ENCODE measurements around the gene EOLA1.
"Not testable (repeated sequence)": the region's sequence is repeated elsewhere in the genome, so short reads cannot be mapped to it uniquely, and the experiment has no call there.

EOLA1 gene

DNA sequence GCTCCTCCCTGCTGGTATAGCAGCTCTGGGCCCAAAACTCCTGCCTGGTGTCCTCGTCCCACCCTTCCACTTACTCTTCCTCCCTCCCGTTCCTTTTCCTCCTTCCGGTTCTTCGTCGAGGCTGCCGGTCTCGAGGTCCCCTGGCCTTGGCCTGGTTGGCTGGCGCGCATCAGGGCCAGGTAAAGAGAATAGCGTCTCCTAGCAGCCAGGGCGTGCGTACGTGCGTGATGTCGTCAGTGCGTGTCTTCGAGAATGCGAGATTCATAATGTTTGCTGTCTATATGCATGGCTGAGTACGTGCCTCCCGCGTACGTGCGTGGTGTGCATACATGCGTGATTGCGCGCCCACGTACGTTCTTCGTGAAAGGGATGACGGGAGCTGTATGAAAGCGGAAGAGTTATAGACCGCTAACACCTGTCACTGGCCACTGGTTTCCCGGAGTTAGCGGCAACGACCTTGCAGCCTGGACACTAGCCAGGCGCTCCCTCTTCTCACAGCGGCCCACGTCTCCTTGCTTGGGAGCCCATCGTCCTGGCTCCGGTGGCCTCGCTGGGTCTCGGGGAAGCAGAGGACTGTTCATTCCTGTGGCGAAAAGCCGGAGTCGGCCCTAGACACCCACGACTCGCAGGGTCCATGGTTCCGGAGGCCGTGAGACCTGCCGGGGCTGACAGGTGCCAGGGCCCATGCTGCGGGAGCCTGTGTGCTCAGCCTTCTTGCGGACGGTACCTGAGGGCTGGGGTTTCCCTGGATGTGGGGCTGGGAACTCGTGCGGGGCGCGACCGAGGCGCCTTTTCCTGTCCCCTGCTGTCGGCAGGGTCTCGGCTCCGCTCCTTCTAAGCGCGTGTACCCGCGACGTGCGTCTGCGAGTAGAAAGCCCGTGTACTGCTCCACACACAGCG is at the start of gene EOLA1:
Gene EOLA1 (plus strand): TSS at position 392 of the 900 bp plus-strand sequence. CDS start 4,619 bp downstream, outside the sequence.
- peak; percentile 78 for DNase-seq (ENCODE audit: low read depth, low spot score)

DNA sequence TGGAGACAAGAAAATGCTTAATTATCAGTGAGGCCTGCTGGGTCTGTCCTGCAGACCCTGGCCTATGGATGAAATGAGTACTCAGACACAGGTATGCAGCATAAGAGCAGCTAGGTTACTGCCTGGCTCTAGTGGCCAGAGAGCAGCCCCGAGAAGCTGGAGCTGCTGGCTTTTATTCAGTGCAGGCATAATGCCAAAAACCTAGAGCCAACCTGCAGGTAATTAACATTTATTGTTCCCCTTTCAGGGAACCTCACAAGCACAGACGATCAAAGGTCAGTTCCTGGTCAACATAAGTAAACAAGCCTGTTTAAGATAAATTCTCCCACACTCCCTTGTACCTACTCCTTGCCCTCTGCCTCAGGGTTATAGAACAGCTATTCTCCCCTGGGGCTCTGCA is 49.0 kb upstream of the EOLA1 start:
- DNase-seq (ENCODE audit: low read depth, low spot score), result no peak

DNA sequence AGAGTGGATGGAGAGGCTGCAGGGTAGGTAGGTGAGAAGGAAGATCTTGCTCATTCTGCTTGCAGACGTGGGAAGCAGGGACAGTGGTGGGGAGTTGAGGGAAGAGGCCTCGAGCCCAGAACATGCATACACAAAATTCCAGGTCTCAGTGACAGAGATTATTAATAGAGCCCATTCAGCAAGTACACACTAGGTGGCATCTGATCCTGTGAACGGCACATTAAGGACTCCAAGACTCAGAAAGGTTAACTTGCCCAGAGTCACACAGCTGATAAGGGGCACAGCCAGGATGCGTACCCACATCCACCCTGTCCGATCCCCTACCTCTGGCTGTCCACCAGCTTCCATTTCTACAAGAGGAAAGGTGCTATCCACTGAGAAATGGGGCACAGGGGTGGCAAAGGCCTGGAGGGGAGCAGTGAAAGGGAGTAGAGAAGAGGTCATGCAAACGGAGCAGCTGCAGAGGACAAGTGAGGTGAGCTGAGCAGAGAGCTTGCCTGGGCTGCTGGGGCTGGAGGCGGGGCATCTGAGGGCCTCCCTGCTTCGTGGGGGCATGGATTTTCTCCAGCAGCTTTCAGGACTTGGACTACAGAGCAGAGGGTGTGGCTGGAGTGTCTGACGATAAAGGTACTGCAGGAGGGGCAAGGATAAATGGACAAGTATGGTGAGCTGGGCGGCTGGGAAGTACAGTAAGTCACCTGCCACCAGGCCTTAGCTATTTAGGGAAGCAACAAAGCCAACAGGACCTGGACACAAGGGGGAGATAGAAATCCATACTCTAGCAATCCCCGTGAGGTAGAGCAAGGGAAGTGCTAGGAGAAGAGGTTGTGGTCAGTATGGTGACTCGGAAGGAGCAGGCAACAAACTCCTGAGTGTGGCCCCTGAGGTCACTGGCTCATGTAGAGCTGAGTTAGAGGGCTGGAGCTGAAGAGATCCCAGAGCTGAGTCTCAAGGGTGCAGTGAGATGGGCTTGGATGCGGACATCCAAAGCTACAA is 46.9 kb upstream of the EOLA1 start:
- DNase-seq (ENCODE audit: low read depth, low spot score), result no peak

DNA sequence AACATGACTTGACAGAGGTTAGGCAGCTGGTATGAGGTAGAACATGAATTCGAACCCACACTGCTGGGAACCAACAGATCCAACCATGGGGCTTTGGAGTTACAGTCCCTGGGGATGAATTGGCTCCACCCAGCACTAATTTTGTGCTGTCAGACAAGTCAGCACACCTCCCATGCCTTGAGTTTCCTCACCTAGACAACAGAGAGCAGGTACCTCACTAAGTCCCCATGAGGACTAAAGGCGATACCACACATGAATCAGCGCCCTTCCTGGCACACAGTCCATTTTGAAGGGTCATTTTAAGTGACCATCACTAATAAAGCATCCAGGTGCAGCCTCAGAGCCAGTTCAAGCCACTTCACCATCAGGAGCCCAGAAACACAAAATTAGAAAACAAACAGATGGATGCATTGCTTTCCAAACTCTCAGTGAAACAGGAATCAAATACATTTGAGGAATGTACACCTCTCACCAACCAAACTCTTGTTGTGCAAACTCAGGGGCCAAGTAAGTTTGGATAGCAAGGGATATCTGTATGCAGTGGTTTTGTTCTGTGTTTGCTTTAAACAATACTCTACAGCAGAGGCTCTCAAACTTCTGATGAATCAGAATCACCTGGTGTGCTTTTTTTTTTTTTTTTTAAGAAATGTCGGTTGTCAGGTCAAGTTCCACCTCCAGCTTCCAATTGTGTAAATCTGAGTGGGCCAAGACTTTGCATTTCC is 45.8 kb upstream of the EOLA1 start:
- no peak for DNase-seq (ENCODE audit: low read depth, low spot score)

DNA sequence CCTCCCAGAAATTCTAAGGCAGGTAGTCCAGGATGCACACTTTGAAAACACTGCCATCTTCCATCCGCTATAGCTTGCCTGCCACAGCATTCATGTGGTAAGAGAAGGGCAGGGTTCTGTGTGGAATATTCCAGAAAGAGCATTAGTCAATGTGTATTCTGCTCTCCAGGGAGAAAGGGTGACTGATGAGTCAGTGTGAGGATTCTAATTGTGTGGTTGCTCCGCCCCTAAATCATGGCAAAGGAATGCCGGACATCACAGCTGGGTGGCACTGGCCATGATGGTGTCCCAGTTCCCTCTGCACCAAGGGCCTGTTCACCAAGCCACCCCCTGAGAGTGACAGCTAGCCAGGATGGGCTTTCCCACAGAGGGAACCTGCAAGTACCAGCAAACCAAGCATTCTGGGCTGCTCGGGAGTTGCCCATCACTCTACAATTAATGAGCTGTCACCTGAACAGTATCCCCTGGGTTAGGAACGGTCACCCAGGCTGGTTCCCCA is 45.2 kb upstream of the EOLA1 start:
- DNase-seq (ENCODE audit: low read depth, low spot score), result peak; percentile 18

DNA sequence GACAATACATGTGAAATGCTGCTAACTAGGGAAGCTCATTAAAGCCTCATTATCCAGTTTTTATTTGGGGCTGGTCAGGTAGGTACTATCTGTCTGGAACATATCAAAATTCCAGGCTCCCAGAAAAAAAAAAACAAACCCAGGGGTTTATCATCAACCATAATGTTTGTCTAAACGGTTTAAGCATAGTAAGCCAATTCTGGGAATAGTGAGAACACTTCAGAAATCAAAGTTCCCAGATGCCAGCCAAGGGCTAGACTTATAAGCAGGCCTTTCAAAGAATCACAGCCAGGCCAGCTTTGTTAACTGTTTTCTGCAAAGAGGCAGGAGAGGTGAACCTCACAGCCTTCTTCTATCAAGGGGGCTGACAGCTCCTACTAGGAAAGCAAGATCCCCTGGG is 43.8 kb upstream of the EOLA1 start:
- no peak for DNase-seq (ENCODE audit: low read depth, low spot score)

DNA sequence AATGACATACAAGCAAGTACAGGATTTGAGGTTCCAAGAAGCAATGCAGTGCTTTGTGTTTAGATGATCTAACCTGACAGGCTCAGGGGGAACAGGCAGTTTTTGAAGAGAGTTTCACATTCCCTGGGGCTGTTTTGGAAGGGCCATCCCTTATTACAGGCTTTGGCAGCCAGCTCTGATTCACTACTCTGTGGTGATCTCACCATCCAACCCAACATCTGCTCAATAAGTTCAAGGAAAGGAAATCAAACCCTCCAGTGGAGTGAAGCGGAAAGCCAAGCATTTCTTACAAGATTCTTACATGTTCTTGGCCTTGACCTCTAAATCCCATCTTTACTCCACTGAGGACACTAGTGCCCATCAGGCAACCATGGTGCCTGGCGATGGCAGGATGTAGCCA is 43.2 kb upstream of the EOLA1 start:
- no peak for DNase-seq (ENCODE audit: low read depth, low spot score)

DNA sequence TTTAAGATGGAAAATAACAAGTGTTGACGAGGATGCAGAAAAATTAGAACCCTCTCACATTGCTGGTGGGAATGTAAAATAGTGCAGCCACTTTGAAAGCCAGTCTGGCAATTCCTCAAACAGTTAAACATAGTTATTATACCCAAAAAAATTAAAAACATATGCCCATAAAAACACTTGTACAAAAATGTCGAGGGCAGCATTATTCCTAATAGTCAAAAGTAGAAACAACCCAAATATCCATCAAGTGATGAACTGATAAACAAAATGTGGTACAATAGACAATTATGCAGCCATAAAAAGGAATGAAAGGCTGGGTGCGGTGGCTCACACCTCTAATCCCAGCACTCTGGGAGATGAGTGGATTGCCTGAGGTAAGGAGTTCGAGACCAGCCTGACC is 42.0 kb upstream of the EOLA1 start:
- DNase-seq (ENCODE audit: low read depth, low spot score), result no peak

DNA sequence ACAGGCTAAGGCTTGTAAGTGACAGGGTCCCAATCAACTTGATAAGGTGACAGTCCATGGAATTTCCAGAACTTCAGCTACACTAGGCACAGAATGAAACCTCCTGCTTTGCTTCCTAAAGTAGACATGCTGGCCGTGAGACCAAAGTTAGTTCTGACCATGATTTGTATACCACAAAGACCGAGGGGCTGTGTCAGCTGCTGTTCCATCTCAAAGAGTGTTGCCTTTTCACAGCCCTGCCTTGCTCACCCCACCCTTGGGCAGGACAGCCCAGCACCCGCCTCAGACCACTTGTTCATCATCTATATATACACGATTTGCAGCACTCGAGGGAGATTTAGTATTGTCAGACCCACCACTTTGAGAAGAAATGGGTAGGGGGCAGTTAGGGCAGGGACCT is 41.0 kb upstream of the EOLA1 start:
- no peak for DNase-seq (ENCODE audit: low read depth, low spot score)

DNA sequence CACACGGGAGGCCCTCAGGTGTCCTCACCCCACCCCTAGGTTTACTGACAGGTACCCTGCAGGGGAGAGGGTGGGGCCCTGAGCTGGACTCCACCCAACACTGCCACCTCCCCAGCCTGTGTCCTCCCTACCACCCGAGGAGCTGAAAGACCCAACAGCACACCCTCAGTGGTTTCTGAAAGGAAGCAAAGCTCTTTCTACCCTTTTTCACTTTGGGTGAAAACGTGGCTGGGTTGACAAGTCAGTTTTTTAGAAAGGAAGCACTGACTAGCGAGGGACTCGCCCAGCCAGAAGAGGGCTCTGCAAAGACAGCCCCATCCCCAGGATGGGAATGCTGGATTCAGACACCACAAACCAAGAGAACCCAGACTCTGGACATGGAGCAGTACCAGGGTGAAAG is 37.9 kb upstream of the EOLA1 start:
- not testable (repeated sequence) for DNase-seq (ENCODE audit: low read depth, low spot score)

DNA sequence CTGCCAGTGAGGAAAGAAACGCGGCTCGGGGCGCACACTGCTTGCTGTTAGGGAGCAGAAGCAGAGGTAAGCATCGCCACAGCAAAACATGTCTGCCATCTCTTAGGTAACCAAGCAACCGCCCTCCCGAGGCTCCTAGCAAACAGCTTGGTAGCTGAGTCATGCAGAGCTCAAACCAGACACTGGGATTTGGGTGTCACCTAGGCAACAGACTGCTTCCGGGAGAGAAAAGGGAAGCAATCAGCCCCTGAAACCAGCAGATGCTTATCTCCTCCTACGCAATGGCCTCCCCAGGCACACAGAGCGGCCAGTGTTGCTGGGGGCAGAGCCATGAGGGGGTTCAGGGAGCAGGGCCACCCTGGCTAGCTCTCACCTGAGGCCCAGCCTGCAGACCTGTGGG is 37.4 kb upstream of the EOLA1 start:
- DNase-seq (ENCODE audit: low read depth, low spot score), result not testable (repeated sequence)

DNA sequence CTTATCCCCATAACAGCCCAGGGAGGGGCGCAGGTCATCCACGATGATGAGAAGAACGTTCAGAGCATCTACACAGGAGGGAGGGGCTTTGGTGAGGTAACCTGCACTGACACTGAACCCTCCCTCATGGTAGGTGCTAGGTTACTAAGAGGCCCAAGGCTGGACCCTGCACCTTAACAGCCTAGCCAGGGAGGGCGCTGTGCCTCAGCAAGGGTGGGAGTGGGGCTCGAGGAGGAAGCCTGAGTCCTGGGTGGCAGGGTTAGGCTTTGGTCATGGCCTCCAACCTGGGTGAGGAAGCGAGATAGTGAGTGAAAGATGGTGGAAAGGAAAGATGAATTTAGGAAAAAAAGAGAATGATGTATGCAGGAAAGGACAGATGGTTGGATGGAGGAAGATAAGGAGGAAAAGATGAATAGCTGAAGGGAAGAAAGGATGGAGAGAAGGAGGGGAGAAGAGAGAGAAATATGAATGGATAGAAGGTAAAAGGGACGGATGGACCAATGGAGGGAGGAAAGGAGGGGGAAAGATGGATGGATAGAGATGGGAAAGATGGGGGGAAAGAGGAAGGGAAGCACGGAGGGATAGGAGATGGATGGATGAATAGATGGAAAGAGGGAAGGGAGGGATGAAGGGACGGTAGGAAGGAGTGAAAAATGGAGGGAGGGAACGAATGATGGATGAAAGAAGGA is 36.4 kb upstream of the EOLA1 start:
- no peak for DNase-seq (ENCODE audit: low read depth, low spot score)

DNA sequence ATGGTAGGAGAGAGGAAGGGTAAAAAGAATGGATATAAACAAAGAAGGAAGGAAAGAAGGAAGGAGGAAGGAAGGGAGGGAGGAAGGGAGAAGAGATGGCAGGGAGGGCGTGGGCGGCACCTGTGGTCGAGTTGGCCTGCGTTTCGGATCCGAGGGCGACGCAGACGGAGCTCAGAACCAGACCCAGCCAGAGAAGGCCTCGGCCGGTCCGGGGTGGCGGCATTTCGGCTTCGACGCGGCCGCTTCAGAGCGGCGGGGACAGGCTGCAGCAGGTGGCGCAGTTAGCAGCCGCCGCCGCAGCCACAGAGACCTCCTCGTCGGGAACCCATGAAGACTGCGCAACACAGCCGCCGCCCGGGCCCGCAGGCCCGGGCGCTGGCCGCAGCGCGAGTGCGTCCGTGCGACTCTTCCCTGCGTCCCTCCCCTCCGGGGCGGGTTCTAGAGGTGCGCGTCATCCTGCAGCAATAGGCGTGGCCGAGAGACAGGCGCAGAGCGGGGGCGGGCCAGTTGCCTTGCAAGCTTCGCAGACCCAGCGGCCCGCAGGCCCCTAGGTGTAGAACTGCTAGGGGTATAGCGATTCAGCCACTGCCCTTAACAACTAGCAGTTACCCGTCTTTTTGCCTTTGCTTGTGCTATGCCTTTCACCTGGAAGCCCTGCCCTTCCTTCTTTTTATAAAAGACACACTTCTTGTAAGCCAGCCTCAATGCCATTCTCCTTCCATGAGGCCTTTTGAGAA is 35.7 kb upstream of the EOLA1 start, which contains the start of gene IDS:
Gene IDS (minus strand): TSS at position 392 of the 737 bp plus-strand sequence. CDS start 169 bp downstream, at position 223.
- DNase-seq (ENCODE audit: low read depth, low spot score), result peak; percentile 41

DNA sequence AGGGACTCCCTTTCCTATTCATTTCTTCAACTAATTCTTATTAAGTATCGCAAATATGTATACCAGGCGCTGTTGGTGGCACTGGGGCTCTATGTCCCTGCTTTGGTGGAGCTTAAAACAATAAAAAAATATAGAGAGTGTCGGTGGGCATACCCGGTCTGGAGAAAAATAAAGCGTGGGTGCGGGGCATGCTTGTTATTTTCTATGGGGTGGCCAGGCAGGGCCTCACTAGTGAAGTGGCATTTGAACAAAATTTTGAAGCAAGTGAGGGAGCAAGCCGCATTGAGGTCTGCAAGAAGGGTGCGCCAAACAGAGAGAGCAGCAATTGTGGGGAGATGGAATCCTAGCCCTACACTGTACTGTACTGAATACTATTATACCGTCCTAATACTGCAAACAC is 35.1 kb upstream of the EOLA1 start:
- DNase-seq (ENCODE audit: low read depth, low spot score), result no peak

DNA sequence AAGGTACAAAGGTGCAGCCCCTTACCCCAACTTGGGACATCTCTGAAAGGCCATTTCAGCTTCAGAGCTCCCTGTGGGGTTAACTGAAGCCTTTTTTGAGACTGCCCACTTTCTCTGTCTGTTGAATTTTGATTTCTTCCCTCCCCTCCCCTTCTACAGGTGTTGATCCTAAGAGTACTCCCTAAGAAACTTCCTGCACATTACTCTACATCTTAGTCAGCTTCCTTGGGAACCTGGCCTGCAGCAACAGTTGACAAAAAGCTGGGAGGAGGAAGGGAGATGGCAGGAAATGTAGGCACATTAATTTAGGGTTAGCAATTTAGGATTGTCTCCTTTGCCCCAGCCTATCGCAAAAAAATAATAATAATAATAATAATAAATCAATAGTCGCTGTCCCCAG is 34.5 kb upstream of the EOLA1 start:
- DNase-seq (ENCODE audit: low read depth, low spot score), result no peak

DNA sequence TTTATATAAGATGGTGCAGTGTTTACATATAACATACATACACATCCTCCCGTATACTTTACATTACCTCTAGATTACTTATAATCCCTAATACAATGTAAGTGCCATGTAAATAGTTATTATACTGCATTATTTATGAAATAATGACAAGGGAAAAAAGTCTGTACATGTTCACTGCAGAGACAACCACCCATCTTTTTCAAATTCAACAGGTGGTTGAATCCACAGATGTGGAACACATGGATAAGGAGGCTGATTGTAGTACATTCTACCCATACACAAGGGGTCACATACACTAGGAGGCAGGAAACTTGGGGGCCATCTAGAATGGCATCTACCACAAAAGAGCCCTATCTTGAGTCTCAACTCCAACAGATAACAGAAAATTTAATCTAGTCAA is 32.3 kb upstream of the EOLA1 start:
- DNase-seq (ENCODE audit: low read depth, low spot score), result no peak

DNA sequence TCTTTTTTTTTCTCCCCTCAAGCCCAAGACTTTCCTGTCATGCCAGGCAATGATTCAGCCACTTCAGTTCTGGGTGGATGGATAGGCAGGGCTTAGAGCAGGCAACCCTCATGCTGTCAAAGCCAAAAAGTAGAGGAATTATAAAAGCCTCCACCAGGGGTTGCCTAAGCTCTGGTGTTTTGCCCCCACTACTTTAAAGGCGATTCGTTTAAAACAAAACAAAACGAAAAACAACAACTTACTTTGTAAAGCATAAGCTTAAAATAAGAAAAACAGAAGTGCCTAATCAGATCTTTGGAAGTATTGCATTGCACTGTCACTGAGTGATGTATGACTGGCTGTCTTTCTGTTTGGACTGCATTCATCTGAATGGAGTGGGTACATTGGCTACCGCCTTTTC is 30.4 kb upstream of the EOLA1 start:
- no peak for DNase-seq (ENCODE audit: low read depth, low spot score)

DNA sequence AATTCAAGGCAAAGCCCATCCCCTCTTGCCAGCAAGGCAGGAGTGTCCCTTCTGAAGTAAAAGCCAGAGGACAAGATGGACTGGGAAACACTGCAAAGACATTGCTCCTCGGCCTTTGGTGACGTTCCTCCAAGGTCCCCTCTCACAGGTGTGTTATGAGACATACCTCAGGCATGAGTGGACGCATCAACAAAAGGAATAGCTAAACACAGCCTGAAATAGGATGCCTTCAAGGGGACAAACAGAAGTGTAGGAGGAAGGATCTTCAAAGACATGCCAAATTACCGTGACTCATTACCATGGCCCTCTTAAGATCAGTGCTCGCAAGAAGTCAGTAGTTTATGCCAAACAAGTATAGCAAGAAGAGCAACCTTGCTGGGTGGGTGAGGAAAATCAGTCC is 29.7 kb upstream of the EOLA1 start:
- DNase-seq (ENCODE audit: low read depth, low spot score), result no peak

DNA sequence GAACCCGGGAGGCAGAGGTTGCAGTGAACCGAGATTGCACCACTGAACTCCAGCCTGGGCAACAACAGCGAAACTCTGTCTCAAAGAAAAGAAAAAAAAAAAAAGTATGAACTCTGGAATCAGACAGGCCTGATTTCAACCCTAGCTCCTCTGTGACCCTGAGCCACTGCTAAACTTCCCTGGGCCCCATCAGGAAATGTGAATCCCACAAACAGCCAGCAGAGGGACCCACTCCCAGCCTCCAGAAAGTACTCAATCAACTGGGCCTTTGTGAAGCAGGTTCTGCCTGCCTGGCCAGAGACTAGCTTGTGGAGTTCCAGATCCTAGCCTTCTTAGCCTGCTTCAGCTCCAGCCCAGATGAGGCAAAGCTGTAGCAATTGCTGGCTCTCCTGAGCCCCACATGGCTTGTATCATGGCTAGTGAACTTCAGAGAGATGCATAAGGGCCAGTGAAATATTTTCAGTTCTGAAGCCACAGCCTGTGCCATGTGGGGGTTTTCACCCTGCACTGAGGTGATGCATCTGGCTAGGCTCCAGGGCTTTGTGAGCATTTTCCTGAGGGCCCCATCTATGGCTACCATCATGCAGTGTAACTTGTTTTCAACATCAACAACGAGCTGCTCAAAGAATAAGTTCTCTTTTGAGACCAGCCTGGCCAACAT is 28.5 kb upstream of the EOLA1 start:
- DNase-seq (ENCODE audit: low read depth, low spot score), result no peak
